Measurements from ENCODE around the gene TSPAN8.
"Not testable (repeated sequence)": the region's sequence is repeated elsewhere in the genome, so short reads cannot be mapped to it uniquely, and the experiment has no call there.

TSPAN8 gene

GRCh38 chr12:71130521-71131069 is 27.2 kb downstream of the TSPAN8 start:
- Histone ChIP-seq H3K27ac (ENCODE audit: low read length) (no peak overlapping the region), H3K27me3 (ENCODE audit: control insufficient read depth, insufficient read depth, low read length) (no peaks in the 10 kb centered on the region), H3K4me1 (ENCODE audit: control insufficient read depth, insufficient read depth, low read length) (no peaks in the 10 kb centered on the region), H3K9me3 (ENCODE audit: control insufficient read depth, insufficient read depth, low read length) (no peaks in the 10 kb centered on the region), H3K4me3 (ENCODE audit: low read length) (no peak overlapping the region), H3K36me3 (ENCODE audit: control insufficient read depth, insufficient read depth, low read length) (no peaks in the 10 kb centered on the region)
- no peak for DNase-seq (ENCODE audit: low read depth, low spot score)
- WGBS (ENCODE audit: insufficient coverage, insufficient read length): no CpG with 5 or more reads among the region's 1 CpG

DNA sequence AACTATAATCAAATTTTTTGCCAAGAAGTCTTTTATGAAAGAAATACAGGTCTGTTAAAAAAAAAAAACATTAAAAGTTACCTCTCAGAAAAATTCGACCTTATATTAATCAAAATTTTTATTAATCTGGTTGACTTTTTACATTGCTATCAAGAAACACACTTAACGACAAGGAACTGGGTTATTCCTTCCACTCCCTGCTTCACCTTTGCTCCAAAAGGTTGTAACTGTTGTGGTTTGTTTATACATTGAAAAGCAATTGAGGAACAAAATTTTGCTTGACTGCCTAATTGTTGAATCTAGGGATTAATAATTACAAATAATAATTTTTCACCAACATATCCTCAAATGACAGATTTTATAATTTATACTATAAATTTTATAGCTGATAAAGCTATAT is 28.4 kb downstream of the TSPAN8 start:
- H3K4me1 ChIP-seq (ENCODE audit: control insufficient read depth, insufficient read depth, low read length): no peaks in the 10 kb centered on the region
- no peak overlapping the region for H3K4me3 ChIP-seq (ENCODE audit: low read length)
- H3K27me3 ChIP-seq (ENCODE audit: control insufficient read depth, insufficient read depth, low read length): no peaks in the 10 kb centered on the region
- H3K9me3 ChIP-seq (ENCODE audit: control insufficient read depth, insufficient read depth, low read length): no peaks in the 10 kb centered on the region
- WGBS (ENCODE audit: insufficient coverage, insufficient read length): no CpG with 5 or more reads among the region's 2 CpGs
- no peak for DNase-seq (ENCODE audit: low read depth, low spot score)
- H3K27ac ChIP-seq (ENCODE audit: low read length): no peak overlapping the region
- H3K36me3 ChIP-seq (ENCODE audit: control insufficient read depth, insufficient read depth, low read length): no peaks in the 10 kb centered on the region

DNA sequence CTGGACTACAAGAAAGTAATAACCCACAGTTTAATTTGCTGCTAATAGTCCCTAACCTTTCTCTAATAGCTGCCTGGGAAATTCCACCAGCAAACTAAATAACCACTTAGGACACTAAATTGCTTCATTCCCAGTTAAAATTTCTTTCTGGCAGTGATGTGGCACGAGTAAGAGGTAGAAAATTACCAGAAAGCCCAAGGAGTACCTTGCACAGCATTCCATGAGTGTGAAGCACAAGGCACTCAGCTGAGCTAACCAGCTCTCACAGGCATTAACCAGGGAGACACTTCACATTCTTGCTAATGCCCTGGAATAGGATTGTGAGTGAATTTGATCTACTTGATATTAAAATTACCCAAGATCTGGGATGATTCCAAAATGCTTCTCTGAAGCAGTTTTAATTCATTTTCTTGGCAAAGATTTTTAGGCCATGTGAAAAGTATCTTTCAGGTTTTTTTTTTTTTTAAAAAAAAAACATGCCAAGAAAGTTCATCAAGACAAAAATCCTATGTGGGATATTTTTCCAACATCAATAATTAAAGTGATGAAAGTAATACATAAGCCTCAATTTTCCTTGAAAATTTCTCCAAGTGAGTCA is 29.5 kb downstream of the TSPAN8 start:
- Histone ChIP-seq H3K27me3 (ENCODE audit: control insufficient read depth, insufficient read depth, low read length) (no peaks in the 10 kb centered on the region), H3K27ac (ENCODE audit: low read length) (no peak overlapping the region), H3K4me3 (ENCODE audit: low read length) (no peak overlapping the region), H3K36me3 (ENCODE audit: control insufficient read depth, insufficient read depth, low read length) (no peaks in the 10 kb centered on the region), H3K4me1 (ENCODE audit: control insufficient read depth, insufficient read depth, low read length) (no peaks in the 10 kb centered on the region), H3K9me3 (ENCODE audit: control insufficient read depth, insufficient read depth, low read length) (no peaks in the 10 kb centered on the region)
- no CpG with 5 or more reads among the region's 1 CpG for WGBS (ENCODE audit: insufficient coverage, insufficient read length)
- DNase-seq (ENCODE audit: low read depth, low spot score): no peak

DNA sequence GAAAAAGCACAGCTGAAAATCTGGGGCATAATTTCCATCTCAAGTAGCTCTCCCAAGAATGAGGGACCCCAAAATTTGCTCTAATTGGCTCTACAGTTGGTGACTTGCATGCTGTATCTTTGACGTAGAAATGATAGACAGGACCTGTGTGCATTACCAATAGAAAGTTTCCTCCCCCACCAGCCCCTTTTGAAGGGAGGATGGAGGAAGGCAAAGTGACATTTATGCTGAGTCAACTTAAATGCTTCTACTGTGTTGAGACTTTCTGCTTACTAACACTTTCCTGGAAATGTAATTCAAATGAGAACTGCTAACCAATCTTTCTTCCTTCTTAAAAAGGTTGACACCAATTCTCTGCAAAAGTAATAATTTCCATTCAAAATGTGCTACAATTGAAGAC is 31.9 kb downstream of the TSPAN8 start:
- Histone ChIP-seq H3K36me3 (ENCODE audit: control insufficient read depth, insufficient read depth, low read length) (no peaks in the 10 kb centered on the region), H3K27ac (ENCODE audit: low read length) (no peak overlapping the region), H3K4me1 (ENCODE audit: control insufficient read depth, insufficient read depth, low read length) (no peaks in the 10 kb centered on the region), H3K27me3 (ENCODE audit: control insufficient read depth, insufficient read depth, low read length) (no peaks in the 10 kb centered on the region), H3K9me3 (ENCODE audit: control insufficient read depth, insufficient read depth, low read length) (no peaks in the 10 kb centered on the region), H3K4me3 (ENCODE audit: low read length) (no peak overlapping the region)
- DNase-seq (ENCODE audit: low read depth, low spot score): no peak
- WGBS (ENCODE audit: insufficient coverage, insufficient read length): no CpG with 5 or more reads among the region's 1 CpG

- H3K4me1 ChIP-seq (ENCODE audit: control insufficient read depth, insufficient read depth, low read length): no peaks in the 10 kb centered on the region
- H3K9me3 ChIP-seq (ENCODE audit: control insufficient read depth, insufficient read depth, low read length): no peaks in the 10 kb centered on the region
- H3K4me3 ChIP-seq (ENCODE audit: low read length): no peak overlapping the region
- no peaks in the 10 kb centered on the region for H3K36me3 ChIP-seq (ENCODE audit: control insufficient read depth, insufficient read depth, low read length)
- H3K27ac ChIP-seq (ENCODE audit: low read length): no peak overlapping the region
- no peak for DNase-seq (ENCODE audit: low read depth, low spot score)
- no CpG with 5 or more reads among the region's 2 CpGs for WGBS (ENCODE audit: insufficient coverage, insufficient read length)
- H3K27me3 ChIP-seq (ENCODE audit: control insufficient read depth, insufficient read depth, low read length): no peaks in the 10 kb centered on the region
These were observed 32.3 kb downstream of the TSPAN8 start for GRCh38 chr12:71125515-71125914.

DNA sequence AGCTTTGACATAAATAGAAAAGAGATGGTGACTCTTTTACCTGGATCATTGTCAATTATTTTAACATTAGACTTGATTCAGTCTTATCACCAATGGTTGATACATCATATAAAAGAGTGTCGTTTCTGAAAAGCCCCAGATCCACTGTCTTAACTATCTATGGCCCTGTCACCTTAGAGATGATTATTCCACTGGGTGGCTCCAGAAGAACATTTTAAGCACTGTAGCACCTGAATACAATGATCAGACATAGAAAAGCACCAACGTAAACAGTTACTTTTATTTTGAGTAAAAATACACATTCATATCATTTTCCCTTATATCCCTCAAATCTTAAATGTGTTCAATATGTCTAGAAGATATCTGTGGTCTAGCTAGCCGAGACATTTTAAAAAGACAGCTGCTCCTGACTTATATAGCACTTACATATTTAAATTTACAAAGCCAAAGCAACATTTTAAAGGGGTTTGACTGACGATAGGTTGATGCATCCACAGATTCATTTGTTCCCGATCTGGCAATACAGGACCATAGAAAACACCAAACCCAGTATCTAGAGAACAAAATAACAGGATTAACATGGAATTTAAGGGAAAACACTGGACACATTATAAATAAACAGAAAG is 32.9 kb downstream of the TSPAN8 start:
- Histone ChIP-seq H3K4me3 (ENCODE audit: low read length) (no peak overlapping the region), H3K36me3 (ENCODE audit: control insufficient read depth, insufficient read depth, low read length) (no peaks in the 10 kb centered on the region), H3K9me3 (ENCODE audit: control insufficient read depth, insufficient read depth, low read length) (no peaks in the 10 kb centered on the region), H3K27me3 (ENCODE audit: control insufficient read depth, insufficient read depth, low read length) (no peaks in the 10 kb centered on the region), H3K27ac (ENCODE audit: low read length) (no peak overlapping the region), H3K4me1 (ENCODE audit: control insufficient read depth, insufficient read depth, low read length) (no peaks in the 10 kb centered on the region)
- WGBS (ENCODE audit: insufficient coverage, insufficient read length): 100% methylated on average over 1 of the region's 5 CpGs
- no peak for DNase-seq (ENCODE audit: low read depth, low spot score)

DNA sequence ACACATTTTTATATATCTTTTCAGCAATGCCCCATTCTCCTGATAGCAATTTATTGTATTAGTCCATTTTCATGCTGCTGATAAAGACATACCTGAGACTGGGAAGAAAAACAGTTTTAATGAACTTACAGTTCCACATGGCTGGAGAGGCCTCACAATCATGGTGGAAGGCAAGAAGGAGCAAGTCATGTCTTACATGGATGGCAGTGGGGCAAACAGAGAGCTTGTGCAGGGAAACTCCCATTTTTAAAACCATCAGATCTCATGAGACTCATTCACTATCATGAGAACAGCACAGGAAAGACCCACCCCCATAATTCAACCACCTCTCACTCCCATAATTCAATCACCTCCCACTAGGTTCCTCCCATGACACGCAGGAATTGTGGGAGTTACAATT is 44.7 kb downstream of the TSPAN8 start:
- H3K9me3 ChIP-seq (ENCODE audit: control insufficient read depth, insufficient read depth, low read length); H3K36me3 ChIP-seq (ENCODE audit: control insufficient read depth, insufficient read depth, low read length); H3K4me3 ChIP-seq (ENCODE audit: low read length); H3K27me3 ChIP-seq (ENCODE audit: control insufficient read depth, insufficient read depth, low read length); DNase-seq (ENCODE audit: low read depth, low spot score); H3K4me1 ChIP-seq (ENCODE audit: control insufficient read depth, insufficient read depth, low read length); H3K27ac ChIP-seq (ENCODE audit: low read length): not testable (repeated sequence)
- WGBS (ENCODE audit: insufficient coverage, insufficient read length): no CpG with 5 or more reads among the region's 1 CpG

- no CpG with 5 or more reads among the region's 5 CpGs for WGBS (ENCODE audit: insufficient coverage, insufficient read length)
- Histone ChIP-seq H3K36me3 (ENCODE audit: control insufficient read depth, insufficient read depth, low read length) (no peaks in the 10 kb centered on the region), H3K4me1 (ENCODE audit: control insufficient read depth, insufficient read depth, low read length) (no peaks in the 10 kb centered on the region), H3K27me3 (ENCODE audit: control insufficient read depth, insufficient read depth, low read length) (no peaks in the 10 kb centered on the region), H3K4me3 (ENCODE audit: low read length) (no peak overlapping the region), H3K27ac (ENCODE audit: low read length) (no peak overlapping the region), H3K9me3 (ENCODE audit: control insufficient read depth, insufficient read depth, low read length) (no peaks in the 10 kb centered on the region)
- DNase-seq (ENCODE audit: low read depth, low spot score): no peak
These were observed 48.0 kb downstream of the TSPAN8 start for GRCh38 chr12:71109834-71110233.

GRCh38 chr12:71108355-71108754 is 49.4 kb downstream of the TSPAN8 start:
- WGBS (ENCODE audit: insufficient coverage, insufficient read length): no CpG with 5 or more reads among the region's 3 CpGs
- Histone ChIP-seq H3K36me3 (ENCODE audit: control insufficient read depth, insufficient read depth, low read length) (no peaks in the 10 kb centered on the region), H3K4me3 (ENCODE audit: low read length) (no peak overlapping the region), H3K27me3 (ENCODE audit: control insufficient read depth, insufficient read depth, low read length) (no peaks in the 10 kb centered on the region), H3K4me1 (ENCODE audit: control insufficient read depth, insufficient read depth, low read length) (no peaks in the 10 kb centered on the region), H3K9me3 (ENCODE audit: control insufficient read depth, insufficient read depth, low read length) (no peaks in the 10 kb centered on the region), H3K27ac (ENCODE audit: low read length) (no peak overlapping the region)
- DNase-seq (ENCODE audit: low read depth, low spot score): no peak

- Histone ChIP-seq H3K27me3 (ENCODE audit: control insufficient read depth, insufficient read depth, low read length) (no peaks in the 10 kb centered on the region), H3K4me3 (ENCODE audit: low read length) (no peak overlapping the region), H3K27ac (ENCODE audit: low read length) (no peak overlapping the region), H3K4me1 (ENCODE audit: control insufficient read depth, insufficient read depth, low read length) (no peaks in the 10 kb centered on the region), H3K9me3 (ENCODE audit: control insufficient read depth, insufficient read depth, low read length) (no peaks in the 10 kb centered on the region), H3K36me3 (ENCODE audit: control insufficient read depth, insufficient read depth, low read length) (no peaks in the 10 kb centered on the region)
- no CpG with 5 or more reads among the region's 1 CpG for WGBS (ENCODE audit: insufficient coverage, insufficient read length)
- no peak for DNase-seq (ENCODE audit: low read depth, low spot score)
These were observed 49.9 kb downstream of the TSPAN8 start for GRCh38 chr12:71107936-71108335.

- H3K27ac ChIP-seq (ENCODE audit: low read length): no peak overlapping the region
- no peak for DNase-seq (ENCODE audit: low read depth, low spot score)
- H3K4me1 ChIP-seq (ENCODE audit: control insufficient read depth, insufficient read depth, low read length): no peaks in the 10 kb centered on the region
- no peaks in the 10 kb centered on the region for H3K36me3 ChIP-seq (ENCODE audit: control insufficient read depth, insufficient read depth, low read length)
- no peaks in the 10 kb centered on the region for H3K9me3 ChIP-seq (ENCODE audit: control insufficient read depth, insufficient read depth, low read length)
- no peak overlapping the region for H3K4me3 ChIP-seq (ENCODE audit: low read length)
- no peaks in the 10 kb centered on the region for H3K27me3 ChIP-seq (ENCODE audit: control insufficient read depth, insufficient read depth, low read length)
These were observed 51.8 kb downstream of the TSPAN8 start for GRCh38 chr12:71105956-71106355.

Measured in iPS DF 6.9 (cell line).